ENCODE measurements around the gene DNAH10.

Gene DNAH10

GRCh38 chr12:123748161-123748560 is 13.9 kb upstream of the DNAH10 start:
- no peak overlapping the region for H3K9ac ChIP-seq (ENCODE audit: low read length in 2 of 2)
- H3K9me3 ChIP-seq (ENCODE audit: control insufficient read depth in 2 of 2, low read length in 2 of 2) = no peaks in the 10 kb centered on the region
- H3K36me3 ChIP-seq (ENCODE audit: control insufficient read depth in 2 of 2, insufficient read depth in 2 of 2, low read length in 2 of 2) = peaks cover 28 to 44% of the 10 kb centered on the region in 2 donors
- no peaks in the 10 kb centered on the region for H3K27me3 ChIP-seq (ENCODE audit: control insufficient read depth in 1 of 2, insufficient read depth in 2 of 2, low read length in 2 of 2)
- no peaks in the 10 kb centered on the region for H3K4me1 ChIP-seq (ENCODE audit: control insufficient read depth, insufficient read depth, low read length)
- H3K27ac ChIP-seq (ENCODE audit: low read length) = no peak overlapping the region
- H3K4me3 ChIP-seq (ENCODE audit: low read length in 2 of 2) = no peak overlapping the region

DNA sequence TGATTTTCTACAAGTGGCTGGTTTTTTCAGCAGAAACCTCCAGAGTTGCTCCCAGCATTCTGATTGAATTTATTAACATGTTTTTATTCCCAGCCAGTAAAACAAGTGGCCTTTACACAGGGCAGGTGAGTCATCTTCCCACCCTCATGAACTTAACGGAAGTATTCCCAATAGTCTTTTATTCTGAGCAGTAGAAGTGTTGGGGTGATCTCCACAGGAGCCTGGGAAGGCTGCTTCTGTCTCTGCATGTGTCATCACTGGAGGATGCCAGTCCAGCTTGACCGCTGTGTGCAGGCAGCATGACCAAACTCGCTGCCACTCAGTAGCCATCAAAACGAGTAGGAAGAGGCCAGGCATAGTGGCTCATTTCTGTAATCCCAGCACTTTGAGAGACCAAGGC is 13.4 kb upstream of the DNAH10 start:
- H3K9me3 ChIP-seq (ENCODE audit: control insufficient read depth in 2 of 2, low read length in 2 of 2) = no peaks in the 10 kb centered on the region
- no peaks in the 10 kb centered on the region for H3K4me1 ChIP-seq (ENCODE audit: control insufficient read depth, insufficient read depth, low read length)
- peaks cover 31 to 44% of the 10 kb centered on the region in 2 donors for H3K36me3 ChIP-seq (ENCODE audit: control insufficient read depth in 2 of 2, insufficient read depth in 2 of 2, low read length in 2 of 2)
- H3K27ac ChIP-seq (ENCODE audit: low read length) = no peak overlapping the region
- H3K27me3 ChIP-seq (ENCODE audit: control insufficient read depth in 1 of 2, insufficient read depth in 2 of 2, low read length in 2 of 2) = no peaks in the 10 kb centered on the region
- H3K9ac ChIP-seq (ENCODE audit: low read length in 2 of 2) = no peak overlapping the region
- no peak overlapping the region for H3K4me3 ChIP-seq (ENCODE audit: low read length in 2 of 2)

GRCh38 chr12:123749355-123749754 is 12.7 kb upstream of the DNAH10 start:
- Histone ChIP-seq H3K4me1 (ENCODE audit: control insufficient read depth, insufficient read depth, low read length) (no peaks in the 10 kb centered on the region), H3K27ac (ENCODE audit: low read length) (no peak overlapping the region), H3K9ac (ENCODE audit: low read length in 2 of 2) (no peak overlapping the region), H3K36me3 (ENCODE audit: control insufficient read depth in 2 of 2, insufficient read depth in 2 of 2, low read length in 2 of 2) (peaks cover 35 to 44% of the 10 kb centered on the region in 2 donors), H3K27me3 (ENCODE audit: control insufficient read depth in 1 of 2, insufficient read depth in 2 of 2, low read length in 2 of 2) (no peaks in the 10 kb centered on the region), H3K4me3 (ENCODE audit: low read length in 2 of 2) (no peak overlapping the region), H3K9me3 (ENCODE audit: control insufficient read depth in 2 of 2, low read length in 2 of 2) (no peaks in the 10 kb centered on the region)

- H3K4me1 ChIP-seq (ENCODE audit: control insufficient read depth, insufficient read depth, low read length) = no peaks in the 10 kb centered on the region
- H3K9me3 ChIP-seq (ENCODE audit: control insufficient read depth in 2 of 2, low read length in 2 of 2) = no peaks in the 10 kb centered on the region
- H3K27ac ChIP-seq (ENCODE audit: low read length) = no peak overlapping the region
- no peaks in the 10 kb centered on the region for H3K27me3 ChIP-seq (ENCODE audit: control insufficient read depth in 1 of 2, insufficient read depth in 2 of 2, low read length in 2 of 2)
- H3K4me3 ChIP-seq (ENCODE audit: low read length in 2 of 2) = no peak overlapping the region
- H3K9ac ChIP-seq (ENCODE audit: low read length in 2 of 2) = no peak overlapping the region
- peaks cover 34 to 41% of the 10 kb centered on the region in 2 donors for H3K36me3 ChIP-seq (ENCODE audit: control insufficient read depth in 2 of 2, insufficient read depth in 2 of 2, low read length in 2 of 2)
Measured at GRCh38 chr12:123750159-123750656, 11.9 kb upstream of the DNAH10 start.

- Histone ChIP-seq H3K27ac (ENCODE audit: low read length) (no peak overlapping the region), H3K4me3 (ENCODE audit: low read length in 2 of 2) (no peak overlapping the region), H3K9ac (ENCODE audit: low read length in 2 of 2) (no peak overlapping the region), H3K36me3 (ENCODE audit: control insufficient read depth in 2 of 2, insufficient read depth in 2 of 2, low read length in 2 of 2) (peaks cover 36 to 45% of the 10 kb centered on the region in 2 donors), H3K27me3 (ENCODE audit: control insufficient read depth in 1 of 2, insufficient read depth in 2 of 2, low read length in 2 of 2) (no peaks in the 10 kb centered on the region), H3K9me3 (ENCODE audit: control insufficient read depth in 2 of 2, low read length in 2 of 2) (no peaks in the 10 kb centered on the region), H3K4me1 (ENCODE audit: control insufficient read depth, insufficient read depth, low read length) (no peaks in the 10 kb centered on the region)
Measured at GRCh38 chr12:123752046-123752445, 10.1 kb upstream of the DNAH10 start.

DNA sequence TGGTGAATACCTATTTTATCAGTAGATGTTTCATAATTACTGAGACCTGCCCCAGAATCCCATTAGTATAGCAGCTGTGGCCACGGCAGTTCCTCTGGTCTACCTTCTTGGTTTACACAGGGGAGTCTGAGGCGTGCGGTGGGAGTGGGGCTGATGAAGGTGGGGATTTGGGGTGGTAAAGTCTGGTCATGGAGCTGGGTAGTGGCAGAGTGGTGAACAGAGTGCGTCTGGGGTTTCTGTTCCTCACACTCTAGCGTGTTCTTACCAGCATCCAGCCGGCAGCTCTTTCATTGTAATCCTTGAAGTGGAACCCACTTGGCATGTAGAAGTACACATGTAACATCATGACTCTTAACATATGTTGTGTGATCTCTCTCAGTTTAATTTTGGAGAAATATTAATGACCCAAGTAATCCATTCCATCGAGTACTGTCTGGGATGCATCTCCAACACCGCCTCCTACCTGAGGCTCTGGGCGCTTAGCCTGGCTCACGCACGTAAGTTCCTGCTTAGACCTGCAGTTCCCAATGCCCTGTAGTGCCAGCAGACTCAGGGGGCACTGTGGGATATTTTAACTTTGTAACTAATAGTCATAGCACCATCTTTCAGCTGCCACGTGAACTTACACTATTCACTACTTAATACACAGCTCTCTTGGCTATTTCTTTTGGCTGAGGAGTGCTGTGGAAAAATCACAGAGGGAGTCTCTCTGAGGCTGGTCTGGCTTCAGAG is 7.9 kb upstream of the DNAH10 start:
- H3K36me3 ChIP-seq (ENCODE audit: control insufficient read depth in 2 of 2, insufficient read depth in 2 of 2, low read length in 2 of 2) = peaks cover 33 to 34% of the 10 kb centered on the region in 2 donors

DNA sequence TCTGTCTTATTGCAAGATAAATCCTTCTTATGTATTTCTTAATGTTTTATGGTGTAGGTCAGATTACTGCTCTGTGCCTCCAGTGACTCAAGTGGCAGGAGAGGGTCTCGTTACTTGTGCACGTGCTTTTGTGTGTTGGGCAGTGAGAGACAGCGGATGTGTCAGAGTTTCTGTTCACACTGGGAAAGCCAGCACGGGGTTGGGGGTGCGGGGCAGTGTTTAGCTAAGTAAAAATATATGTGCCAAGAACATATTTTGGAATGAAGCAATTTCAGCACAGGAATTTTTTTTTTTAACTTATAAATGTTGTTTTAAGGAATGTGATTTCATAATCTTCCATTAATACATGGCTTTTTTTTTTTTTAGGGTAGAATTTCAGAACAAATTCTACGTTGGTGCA is 4.5 kb upstream of the DNAH10 start:
- Histone ChIP-seq H3K36me3 (ENCODE audit: control insufficient read depth in 2 of 2, insufficient read depth in 2 of 2, low read length in 2 of 2) (peaks cover 19 to 25% of the 10 kb centered on the region in 2 donors), H3K4me1 (ENCODE audit: control insufficient read depth, insufficient read depth, low read length) (peaks cover 9% of the 10 kb centered on the region), H3K9me3 (ENCODE audit: control insufficient read depth in 2 of 2, low read length in 2 of 2) (no peaks in the 10 kb centered on the region), H3K27ac (ENCODE audit: low read length) (no peak overlapping the region), H3K9ac (ENCODE audit: low read length in 2 of 2) (no peak overlapping the region), H3K4me3 (ENCODE audit: low read length in 2 of 2) (no peak overlapping the region), H3K27me3 (ENCODE audit: control insufficient read depth in 1 of 2, insufficient read depth in 2 of 2, low read length in 2 of 2) (peaks cover 6 to 16% of the 10 kb centered on the region in 2 donors)

More for the DNA sequence above, 7.9 kb upstream of the DNAH10 start:
- Histone ChIP-seq H3K27me3 (ENCODE audit: control insufficient read depth in 1 of 2, insufficient read depth in 2 of 2, low read length in 2 of 2) (no peaks in the 10 kb centered on the region), H3K27ac (ENCODE audit: low read length) (no peak overlapping the region), H3K9ac (ENCODE audit: low read length in 2 of 2) (no peak overlapping the region), H3K4me3 (ENCODE audit: low read length in 2 of 2) (no peak overlapping the region), H3K4me1 (ENCODE audit: control insufficient read depth, insufficient read depth, low read length) (no peaks in the 10 kb centered on the region), H3K9me3 (ENCODE audit: control insufficient read depth in 2 of 2, low read length in 2 of 2) (no peaks in the 10 kb centered on the region)

GRCh38 chr12:123760267-123760938 is 1.7 kb upstream of the DNAH10 start:
- no peak overlapping the region for H3K27ac ChIP-seq (ENCODE audit: low read length)
- peaks cover 8 to 10% of the 10 kb centered on the region in 2 donors for H3K36me3 ChIP-seq (ENCODE audit: control insufficient read depth in 2 of 2, insufficient read depth in 2 of 2, low read length in 2 of 2)
- H3K4me1 ChIP-seq (ENCODE audit: control insufficient read depth, insufficient read depth, low read length) = peaks cover 12% of the 10 kb centered on the region
- H3K27me3 ChIP-seq (ENCODE audit: control insufficient read depth in 1 of 2, insufficient read depth in 2 of 2, low read length in 2 of 2) = peaks cover 13 to 20% of the 10 kb centered on the region in 2 donors
- H3K4me3 ChIP-seq (ENCODE audit: low read length in 2 of 2) = no peak overlapping the region
- no peaks in the 10 kb centered on the region for H3K9me3 ChIP-seq (ENCODE audit: control insufficient read depth in 2 of 2, low read length in 2 of 2)
- no peak overlapping the region for H3K9ac ChIP-seq (ENCODE audit: low read length in 2 of 2)

DNA sequence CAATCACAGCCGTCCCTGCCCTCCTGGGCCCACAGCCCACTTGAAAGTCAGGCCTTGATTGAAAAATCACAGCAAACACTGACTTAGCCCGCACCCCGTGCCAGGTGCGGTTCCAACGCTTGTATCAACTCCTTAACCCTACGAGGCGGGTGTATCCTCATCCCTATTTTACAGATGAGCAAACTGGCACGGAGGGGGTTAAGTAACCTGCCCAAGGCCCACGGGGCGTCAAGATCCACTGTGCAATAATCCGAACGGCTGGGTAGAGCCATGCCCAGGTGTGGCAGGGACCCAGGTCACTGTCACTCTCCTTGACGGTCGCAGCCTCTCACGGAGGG is 583 bp downstream of the DNAH10 start:
- Histone ChIP-seq H3K27me3 (ENCODE audit: control insufficient read depth in 1 of 2, insufficient read depth in 2 of 2, low read length in 2 of 2) (peaks cover 13 to 20% of the 10 kb centered on the region in 2 donors), H3K9me3 (ENCODE audit: control insufficient read depth in 2 of 2, low read length in 2 of 2) (no peaks in the 10 kb centered on the region), H3K9ac (ENCODE audit: low read length in 2 of 2) (no peak overlapping the region), H3K4me3 (ENCODE audit: low read length in 2 of 2) (no peak overlapping the region), H3K27ac (ENCODE audit: low read length) (no peak overlapping the region), H3K36me3 (ENCODE audit: control insufficient read depth in 2 of 2, insufficient read depth in 2 of 2, low read length in 2 of 2) (peaks cover 4 to 8% of the 10 kb centered on the region in 2 donors), H3K4me1 (ENCODE audit: control insufficient read depth, insufficient read depth, low read length) (peaks cover 12% of the 10 kb centered on the region)

DNA sequence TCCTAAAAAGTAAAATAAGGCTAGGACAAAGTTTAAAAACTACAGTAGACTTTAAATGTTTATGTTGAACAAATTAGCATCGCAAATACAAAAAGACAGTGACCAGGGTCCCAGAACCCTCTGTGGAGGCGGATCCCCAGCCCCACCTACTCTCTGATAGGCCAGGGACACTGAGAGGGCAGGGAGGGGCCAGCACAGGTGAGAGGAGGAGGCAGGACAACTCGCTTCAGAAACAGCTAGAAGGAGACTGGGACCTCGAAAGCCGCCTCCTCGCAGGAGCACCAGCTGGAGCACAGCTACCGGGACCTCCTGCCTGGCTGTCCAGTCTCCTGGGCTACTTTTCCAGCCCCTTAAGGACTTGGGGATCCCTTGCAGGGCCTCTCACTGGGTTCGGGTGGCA is 992 bp downstream of the DNAH10 start:
- no peaks in the 10 kb centered on the region for H3K9me3 ChIP-seq (ENCODE audit: control insufficient read depth in 2 of 2, low read length in 2 of 2)

GRCh38 chr12:123764109-123764508 is 2.0 kb downstream of the DNAH10 start:
- H3K27ac ChIP-seq (ENCODE audit: low read length) = no peak overlapping the region
- no peak overlapping the region for H3K9ac ChIP-seq (ENCODE audit: low read length in 2 of 2)
- peaks cover 4 to 8% of the 10 kb centered on the region in 2 donors for H3K36me3 ChIP-seq (ENCODE audit: control insufficient read depth in 2 of 2, insufficient read depth in 2 of 2, low read length in 2 of 2)
- H3K9me3 ChIP-seq (ENCODE audit: control insufficient read depth in 2 of 2, low read length in 2 of 2) = no peaks in the 10 kb centered on the region
- H3K4me1 ChIP-seq (ENCODE audit: control insufficient read depth, insufficient read depth, low read length) = peaks cover 12% of the 10 kb centered on the region
- H3K27me3 ChIP-seq (ENCODE audit: control insufficient read depth in 1 of 2, insufficient read depth in 2 of 2, low read length in 2 of 2) = peaks cover 13 to 20% of the 10 kb centered on the region in 2 donors
- H3K4me3 ChIP-seq (ENCODE audit: low read length in 2 of 2) = no peak overlapping the region

More for the DNA sequence above, 992 bp downstream of the DNAH10 start:
- Histone ChIP-seq H3K9ac (ENCODE audit: low read length in 2 of 2) (no peak overlapping the region), H3K4me1 (ENCODE audit: control insufficient read depth, insufficient read depth, low read length) (peaks cover 12% of the 10 kb centered on the region), H3K27me3 (ENCODE audit: control insufficient read depth in 1 of 2, insufficient read depth in 2 of 2, low read length in 2 of 2) (peaks cover 13 to 20% of the 10 kb centered on the region in 2 donors), H3K4me3 (ENCODE audit: low read length in 2 of 2) (no peak overlapping the region), H3K27ac (ENCODE audit: low read length) (no peak overlapping the region), H3K36me3 (ENCODE audit: control insufficient read depth in 2 of 2, insufficient read depth in 2 of 2, low read length in 2 of 2) (peaks cover 4 to 8% of the 10 kb centered on the region in 2 donors)
